Right forelimb (tissue), 1 donor: ENCODE results near the gene CCDC47.

Experiments
- DNase-seq: peaks from one replicate; pipeline ENCODE4 v3.0.0-alpha.2; 2018

CCDC47 gene

DNA sequence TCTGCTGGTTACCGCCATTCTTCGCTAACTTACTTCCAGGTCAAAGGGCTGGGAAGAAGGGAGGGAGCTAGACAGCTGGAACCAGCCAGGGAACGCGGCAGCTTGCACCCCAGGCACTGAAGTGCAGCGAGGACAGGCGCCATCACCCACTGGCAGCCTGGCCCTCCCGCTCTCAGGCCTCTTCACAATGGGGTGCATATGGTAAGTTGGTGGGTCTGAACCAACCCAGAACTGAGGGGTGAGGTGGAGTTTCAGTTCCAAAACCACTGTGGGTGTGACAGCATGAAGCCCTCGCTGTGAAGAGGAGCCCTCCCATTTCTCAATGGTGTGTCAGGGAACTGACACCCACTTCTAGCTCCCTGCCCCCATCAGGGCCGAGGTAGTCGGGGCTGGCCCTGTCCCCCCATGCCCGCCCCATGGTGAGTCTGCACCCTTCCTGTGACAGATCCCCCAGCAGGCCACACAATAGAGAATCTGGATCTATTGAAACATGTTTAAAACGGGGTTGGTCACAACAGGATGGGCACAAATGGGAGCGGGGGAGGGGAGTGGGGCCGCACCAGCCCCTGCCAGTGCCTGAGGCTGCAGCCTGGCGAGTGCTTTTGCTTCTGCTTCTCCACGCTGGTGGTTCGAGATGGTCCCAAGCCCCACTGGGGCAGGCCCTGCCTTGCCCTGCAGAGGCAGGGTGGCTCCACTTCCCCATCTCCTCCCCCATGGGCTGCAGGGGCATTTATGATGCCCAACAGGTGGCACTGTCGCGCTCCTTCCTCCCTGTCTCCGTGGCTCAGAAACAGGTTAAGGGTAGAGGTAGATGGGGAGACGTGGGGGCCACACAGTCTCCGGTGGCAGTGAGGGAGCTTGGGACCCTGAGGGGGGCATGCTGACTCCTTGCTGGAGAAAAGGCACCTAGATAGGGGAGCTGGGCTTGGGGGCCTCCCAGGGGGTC, 75.8 kb downstream of the CCDC47 start:
- no peak for DNase-seq

DNA sequence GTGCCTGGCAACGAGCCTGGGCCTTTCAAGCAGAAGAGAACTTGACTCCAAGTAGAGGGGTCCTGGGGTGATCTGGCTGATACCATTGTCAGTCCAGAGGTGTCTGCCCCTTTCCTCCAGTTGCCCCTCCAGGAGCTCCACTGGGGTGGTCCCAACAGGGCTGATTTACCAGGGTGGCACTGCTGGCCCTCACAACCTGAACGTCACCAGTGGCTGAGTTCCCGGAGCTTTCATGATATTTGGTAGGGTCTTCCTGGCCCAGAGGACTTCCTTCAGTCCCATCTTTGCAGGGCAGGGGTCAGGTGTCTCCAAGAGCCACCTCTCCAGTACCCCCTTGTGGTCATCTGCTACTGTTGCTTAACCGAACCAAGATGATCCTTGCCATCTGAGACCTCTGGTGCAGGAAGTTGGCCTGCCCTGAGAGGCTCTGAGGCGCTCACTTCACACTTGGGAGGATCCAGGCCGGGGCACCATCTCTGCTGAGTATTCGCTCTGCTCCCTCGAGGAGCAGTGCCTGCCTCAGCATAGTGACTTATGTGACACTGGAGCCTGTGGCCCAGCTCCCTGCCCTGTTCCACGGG, 76.9 kb downstream of the CCDC47 start:
- no peak for DNase-seq

DNA sequence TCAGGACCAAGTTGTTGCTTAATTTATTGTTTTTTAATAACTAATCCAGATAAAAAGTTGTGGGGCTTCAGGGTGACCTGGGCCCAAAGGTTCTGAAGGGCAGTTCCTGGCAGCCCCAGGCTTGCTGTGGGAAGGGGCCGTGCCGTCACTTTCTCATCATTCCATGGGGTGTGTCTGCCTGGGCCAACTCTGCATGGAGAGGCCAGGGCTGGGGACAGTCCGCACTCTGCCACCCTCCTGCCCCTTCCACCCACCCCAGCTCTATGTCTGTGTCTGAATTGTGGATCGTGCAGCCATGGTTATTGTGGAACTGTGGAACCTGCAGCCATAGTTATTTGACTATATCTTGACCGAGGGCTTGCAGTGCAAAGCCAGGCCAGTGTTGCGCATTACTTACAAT, 77.5 kb downstream of the CCDC47 start:
- DNase-seq, result no peak
